HG02763 (cell line): ENCODE measurements around the gene TBRG4.

Source experiments
- ATAC-seq: cut with Tn5 transposase; IDR thresholded peaks from one replicate; pipeline ENCODE4 v1.9.1; 2021; ENCODE audit warnings: mild to moderate bottlenecking, moderate library complexity; ENCODE audit not compliant: unreplicated experiment

Gene TBRG4

GRCh38 chr7:45076946-45077345 is 34.6 kb downstream of the TBRG4 start:
- no peak for ATAC-seq

- ATAC-seq, result no peak
Measured at GRCh38 chr7:45075871-45076796, 35.4 kb downstream of the TBRG4 start.

GRCh38 chr7:45075355-45075644 is 36.2 kb downstream of the TBRG4 start:
- no peak for ATAC-seq

GRCh38 chr7:45074528-45075354 is 36.8 kb downstream of the TBRG4 start:
- ATAC-seq, result no peak

- no peak for ATAC-seq
Measured at GRCh38 chr7:45073786-45074527, 37.5 kb downstream of the TBRG4 start.

GRCh38 chr7:45073031-45073785 is 38.3 kb downstream of the TBRG4 start:
- ATAC-seq, result no peak

- ATAC-seq, result no peak
Measured at GRCh38 chr7:45072131-45073030, 39.1 kb downstream of the TBRG4 start.

GRCh38 chr7:45071528-45071927 is 40.0 kb downstream of the TBRG4 start:
- no peak for ATAC-seq

GRCh38 chr7:45070254-45070642 is 41.2 kb downstream of the TBRG4 start:
- ATAC-seq, result no peak

GRCh38 chr7:45069444-45070253 is 41.8 kb downstream of the TBRG4 start:
- no peak for ATAC-seq

GRCh38 chr7:45068236-45069023 is 43.1 kb downstream of the TBRG4 start:
- ATAC-seq, result no peak

- no peak for ATAC-seq
Measured at GRCh38 chr7:45067582-45067981, 43.9 kb downstream of the TBRG4 start.

- no peak for ATAC-seq
Measured at GRCh38 chr7:45066409-45066808, 45.1 kb downstream of the TBRG4 start.

- no peak for ATAC-seq
Measured at GRCh38 chr7:45065031-45065995, 46.2 kb downstream of the TBRG4 start.

- ATAC-seq, result no peak
Measured at GRCh38 chr7:45064047-45064725, 47.3 kb downstream of the TBRG4 start.

GRCh38 chr7:45061806-45062425 is 49.6 kb downstream of the TBRG4 start:
- no peak for ATAC-seq
